A549 (cell line): ENCODE measurements around the gene PAK1.

ENCODE experiments used
- BHLHE40 ChIP-seq: IDR thresholded peaks from 2 replicates; pipeline ENCODE4 v1.6.1; 2012; ENCODE audit warnings: low read depth, low read length, inconsistent platforms
- CTCF ChIP-seq: fragments of >200 bp; sonication (Bioruptor Twin); formaldehyde crosslinking; IDR thresholded peaks from 3 replicates; pipeline ENCODE4 v1.5.1; 2016
- HMGXB4 ChIP-seq: fragments of 250-450 bp; sonication (Bioruptor Pico); IDR thresholded peaks from 2 replicates; pipeline ENCODE4 v1.5.0; 2021; ENCODE audit warnings: mild to moderate bottlenecking, moderate library complexity, borderline replicate concordance
- JUN ChIP-seq, 2 experiments: fragments of >200 bp; sonication (Bioruptor Twin); formaldehyde crosslinking; IDR thresholded peaks; 2 replicates in 1 of 2; 3 replicates in 1 of 2; pipeline ENCODE4 v1.6.1; 2016 to 2017
- JUNB ChIP-seq: fragments of >200 bp; sonication (Bioruptor Twin); formaldehyde crosslinking; IDR thresholded peaks from 2 replicates; pipeline ENCODE4 v1.6.1; 2016
- NR3C1 ChIP-seq: fragments of >200 bp; sonication (Bioruptor Twin); formaldehyde crosslinking; IDR thresholded peaks from 3 replicates; pipeline ENCODE4 v1.6.1; 2017
- PHF8 ChIP-seq: fragments of 200-600 bp; sonication (generic); IDR thresholded peaks from 2 replicates; pipeline ENCODE4 v1.6.1; 2016; ENCODE audit warnings: low read depth, mild to moderate bottlenecking, antibody characterized with exemption, moderate library complexity, borderline replicate concordance
- POLR2A ChIP-seq: IDR thresholded peaks from 2 replicates; pipeline ENCODE4 v1.6.1; 2012; ENCODE audit warnings: mild to moderate bottlenecking, low read length
- REST ChIP-seq: fragments of 200-600 bp; sonication (generic); IDR thresholded peaks from 2 replicates; pipeline ENCODE4 v1.6.1; 2016; ENCODE audit warnings: antibody characterized with exemption, mild to moderate bottlenecking, moderate library complexity
- RNF2 ChIP-seq: fragments of 200-600 bp; sonication (generic); IDR thresholded peaks from 2 replicates; pipeline ENCODE4 v1.6.1; 2016; ENCODE audit warnings: low read depth, mild to moderate bottlenecking, antibody characterized with exemption, moderate library complexity, borderline replicate concordance
- USF2 ChIP-seq: fragments of 450-650 bp; IDR thresholded peaks from 2 replicates; pipeline ENCODE4 v1.6.1; 2014; ENCODE audit warnings: antibody characterized with exemption

GRCh38 chr11:77503006-77503405 lies 29.1 kb upstream of the PAK1 start:
- no peak for TF ChIP-seq CTCF
- no peak for TF ChIP-seq REST
- TF ChIP-seq JUN (IDR thresholded peaks at IDR 0.05), result no peak
- TF ChIP-seq POLR2A, result no peak
- TF ChIP-seq JUNB, result no peak
- no peak for TF ChIP-seq NR3C1
- no peak for TF ChIP-seq BHLHE40
- TF ChIP-seq RNF2, result no peak
- no peak for TF ChIP-seq PHF8
- TF ChIP-seq HMGXB4, result no peak
- TF ChIP-seq USF2, result no peak
